Measurements from ENCODE around the gene BFSP1.

Gene BFSP1

GRCh38 chr20:17481661-17482060, 49.5 kb downstream of the BFSP1 start:
- no peaks in the 10 kb centered on the region for H3K4me1 ChIP-seq (ENCODE audit: control insufficient read depth, insufficient read depth, low read length)
- no peaks in the 10 kb centered on the region for H3K27me3 ChIP-seq (ENCODE audit: control insufficient read depth, insufficient read depth, low read length)
- H3K36me3 ChIP-seq (ENCODE audit: control insufficient read depth, insufficient read depth, low read length) = no peaks in the 10 kb centered on the region
- no peak overlapping the region for H3K27ac ChIP-seq (ENCODE audit: low read depth, low read length)
- no peak overlapping the region for H3K9ac ChIP-seq (ENCODE audit: low read length)
- H3K4me3 ChIP-seq (ENCODE audit: low read length) = no peak overlapping the region

DNA sequence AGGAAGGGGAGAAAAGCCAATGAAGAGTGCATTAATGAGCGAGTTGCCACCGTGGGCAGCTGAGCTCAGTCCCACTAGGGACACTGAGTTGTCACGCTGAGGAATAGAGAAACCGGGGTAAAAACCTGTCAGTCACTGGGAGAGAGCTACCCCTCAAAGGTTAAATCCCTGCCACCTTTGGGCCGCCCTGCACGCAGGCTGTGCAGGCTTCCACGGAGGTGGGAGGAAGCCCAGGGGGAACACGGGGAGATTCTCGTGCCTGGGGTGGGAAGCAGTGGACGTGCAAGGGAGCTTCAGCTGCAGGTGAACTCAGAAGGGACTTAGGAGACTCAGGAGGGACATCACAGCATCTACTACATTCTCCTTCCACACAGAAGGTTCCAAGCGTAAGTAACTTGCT, 50.5 kb downstream of the BFSP1 start:
- H3K4me3 ChIP-seq (ENCODE audit: low read length) = no peak overlapping the region

GRCh38 chr20:17479063-17479657, 52.0 kb downstream of the BFSP1 start:
- no peak overlapping the region for H3K4me3 ChIP-seq (ENCODE audit: low read length)
- no peak overlapping the region for H3K27ac ChIP-seq (ENCODE audit: low read depth, low read length)
- no peak overlapping the region for H3K9ac ChIP-seq (ENCODE audit: low read length)
- no peaks in the 10 kb centered on the region for H3K27me3 ChIP-seq (ENCODE audit: control insufficient read depth, insufficient read depth, low read length)
- no peaks in the 10 kb centered on the region for H3K4me1 ChIP-seq (ENCODE audit: control insufficient read depth, insufficient read depth, low read length)
- H3K36me3 ChIP-seq (ENCODE audit: control insufficient read depth, insufficient read depth, low read length) = no peaks in the 10 kb centered on the region

More for the DNA sequence above, 50.5 kb downstream of the BFSP1 start:
- Histone ChIP-seq H3K9ac (ENCODE audit: low read length) (no peak overlapping the region), H3K27me3 (ENCODE audit: control insufficient read depth, insufficient read depth, low read length) (no peaks in the 10 kb centered on the region), H3K4me1 (ENCODE audit: control insufficient read depth, insufficient read depth, low read length) (no peaks in the 10 kb centered on the region), H3K27ac (ENCODE audit: low read depth, low read length) (no peak overlapping the region), H3K36me3 (ENCODE audit: control insufficient read depth, insufficient read depth, low read length) (no peaks in the 10 kb centered on the region)

DNA sequence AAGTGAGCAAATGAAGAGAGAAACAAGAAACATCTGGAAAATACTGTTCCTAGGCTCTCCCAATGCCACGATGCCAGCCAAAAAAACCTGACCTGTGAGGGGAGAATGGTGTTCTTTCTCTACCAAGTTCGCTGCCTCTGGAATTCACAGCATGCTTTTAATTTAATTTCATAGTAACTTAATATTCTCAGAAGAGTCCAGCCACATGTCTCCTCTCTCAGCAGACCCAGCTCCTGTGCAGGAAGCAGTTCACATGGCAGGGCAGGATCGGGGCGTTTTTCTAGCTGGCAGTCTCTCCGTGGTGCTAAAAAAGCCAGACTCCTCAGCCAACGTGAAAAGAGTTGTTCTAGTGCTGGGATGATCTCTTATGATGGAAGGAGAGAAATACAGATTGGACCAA, 57.5 kb downstream of the BFSP1 start:
- H3K4me3 ChIP-seq (ENCODE audit: low read length) = no peak overlapping the region
- H3K4me1 ChIP-seq (ENCODE audit: control insufficient read depth, insufficient read depth, low read length) = no peaks in the 10 kb centered on the region
- H3K27me3 ChIP-seq (ENCODE audit: control insufficient read depth, insufficient read depth, low read length) = no peaks in the 10 kb centered on the region
- no peak overlapping the region for H3K9ac ChIP-seq (ENCODE audit: low read length)
- H3K27ac ChIP-seq (ENCODE audit: low read depth, low read length) = no peak overlapping the region
- H3K36me3 ChIP-seq (ENCODE audit: control insufficient read depth, insufficient read depth, low read length) = no peaks in the 10 kb centered on the region

DNA sequence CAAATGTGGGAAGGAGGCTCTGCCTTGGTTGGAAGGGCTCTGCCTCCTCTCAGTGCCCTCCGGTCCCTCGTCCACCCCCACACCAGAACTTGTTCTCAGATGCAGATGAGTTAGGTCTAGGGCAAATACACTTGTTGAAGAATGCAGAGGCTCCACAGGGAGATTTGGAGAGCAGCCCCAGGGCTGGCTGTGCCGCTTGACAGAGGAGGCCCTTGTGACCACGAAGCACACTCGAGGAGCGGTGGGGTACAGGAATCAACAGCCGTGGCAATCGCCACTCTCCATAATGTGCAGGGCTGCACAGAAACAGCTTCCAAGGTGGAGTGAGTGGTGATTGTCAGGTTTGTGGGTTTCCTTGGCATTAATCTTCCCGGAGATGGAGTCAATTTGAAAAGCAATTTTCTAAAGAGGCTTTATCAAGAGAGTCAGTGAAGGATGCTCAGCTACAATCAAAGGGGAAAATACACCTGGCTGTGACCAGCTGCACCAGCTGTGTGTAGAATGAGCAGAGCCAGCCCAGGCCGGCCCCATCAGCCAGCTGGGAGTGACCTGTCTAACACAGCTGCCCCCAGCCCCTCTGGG, 59.5 kb downstream of the BFSP1 start:
- Histone ChIP-seq H3K27me3 (ENCODE audit: control insufficient read depth, insufficient read depth, low read length) (no peaks in the 10 kb centered on the region), H3K4me3 (ENCODE audit: low read length) (no peak overlapping the region), H3K27ac (ENCODE audit: low read depth, low read length) (no peak overlapping the region), H3K9ac (ENCODE audit: low read length) (no peak overlapping the region), H3K36me3 (ENCODE audit: control insufficient read depth, insufficient read depth, low read length) (no peaks in the 10 kb centered on the region), H3K4me1 (ENCODE audit: control insufficient read depth, insufficient read depth, low read length) (no peaks in the 10 kb centered on the region)

- H3K4me3 ChIP-seq (ENCODE audit: low read length) = no peak overlapping the region
- no peaks in the 10 kb centered on the region for H3K4me1 ChIP-seq (ENCODE audit: control insufficient read depth, insufficient read depth, low read length)
- H3K27ac ChIP-seq (ENCODE audit: low read depth, low read length) = no peak overlapping the region
- H3K27me3 ChIP-seq (ENCODE audit: control insufficient read depth, insufficient read depth, low read length) = no peaks in the 10 kb centered on the region
- H3K36me3 ChIP-seq (ENCODE audit: control insufficient read depth, insufficient read depth, low read length) = no peaks in the 10 kb centered on the region
- H3K9ac ChIP-seq (ENCODE audit: low read length) = no peak overlapping the region
These were observed 60.2 kb downstream of the BFSP1 start for GRCh38 chr20:17470973-17471372.

GRCh38 chr20:17470521-17470920, 60.7 kb downstream of the BFSP1 start:
- Histone ChIP-seq H3K36me3 (ENCODE audit: control insufficient read depth, insufficient read depth, low read length) (no peaks in the 10 kb centered on the region), H3K27me3 (ENCODE audit: control insufficient read depth, insufficient read depth, low read length) (no peaks in the 10 kb centered on the region), H3K9ac (ENCODE audit: low read length) (no peak overlapping the region), H3K4me1 (ENCODE audit: control insufficient read depth, insufficient read depth, low read length) (no peaks in the 10 kb centered on the region), H3K27ac (ENCODE audit: low read depth, low read length) (no peak overlapping the region), H3K4me3 (ENCODE audit: low read length) (no peak overlapping the region)

- H3K4me1 ChIP-seq (ENCODE audit: control insufficient read depth, insufficient read depth, low read length) = no peaks in the 10 kb centered on the region
- H3K27me3 ChIP-seq (ENCODE audit: control insufficient read depth, insufficient read depth, low read length) = no peaks in the 10 kb centered on the region
- H3K36me3 ChIP-seq (ENCODE audit: control insufficient read depth, insufficient read depth, low read length) = no peaks in the 10 kb centered on the region
- H3K4me3 ChIP-seq (ENCODE audit: low read length) = no peak overlapping the region
- no peak overlapping the region for H3K9ac ChIP-seq (ENCODE audit: low read length)
- no peak overlapping the region for H3K27ac ChIP-seq (ENCODE audit: low read depth, low read length)
These were observed 61.7 kb downstream of the BFSP1 start for GRCh38 chr20:17469246-17470030.

DNA sequence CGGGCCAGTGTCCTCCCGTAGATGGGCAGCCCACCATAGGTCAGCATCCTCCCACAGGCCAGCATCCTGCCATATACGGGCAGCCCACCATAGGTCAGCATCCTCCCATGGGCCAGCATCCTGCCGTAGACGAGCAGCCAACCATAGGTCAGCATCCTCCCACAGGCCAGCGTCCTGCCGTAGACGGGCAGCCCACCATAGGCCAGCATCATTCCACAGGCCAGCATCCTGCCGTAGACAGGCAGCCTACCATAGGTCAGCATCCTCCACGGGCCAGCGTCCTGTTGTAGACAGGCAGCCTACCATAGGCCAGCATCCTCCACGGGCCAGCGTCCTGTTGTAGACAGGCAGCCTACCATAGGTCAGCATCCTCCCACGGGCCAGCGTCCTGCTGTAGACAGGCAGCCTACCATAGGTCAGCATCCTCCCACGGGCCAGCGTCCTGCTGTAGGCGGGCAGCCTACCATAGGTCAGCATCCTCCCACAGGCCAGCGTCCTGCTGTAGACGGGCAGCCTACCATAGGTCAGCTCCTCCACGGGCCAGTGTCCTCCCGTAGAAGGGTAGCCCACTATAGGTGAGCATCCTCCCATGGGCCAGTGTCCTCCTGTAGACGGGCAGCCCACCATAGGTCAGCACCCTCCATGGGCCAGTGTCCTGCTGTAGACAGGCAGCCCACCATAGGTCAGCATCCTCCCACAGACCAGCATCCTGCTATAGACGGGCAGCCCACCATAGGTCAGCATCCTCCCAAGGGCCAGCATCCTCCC, 62.9 kb downstream of the BFSP1 start:
- H3K27me3 ChIP-seq (ENCODE audit: control insufficient read depth, insufficient read depth, low read length) = no peaks in the 10 kb centered on the region
- H3K9ac ChIP-seq (ENCODE audit: low read length) = no peak overlapping the region
- no peaks in the 10 kb centered on the region for H3K4me1 ChIP-seq (ENCODE audit: control insufficient read depth, insufficient read depth, low read length)
- H3K36me3 ChIP-seq (ENCODE audit: control insufficient read depth, insufficient read depth, low read length) = no peaks in the 10 kb centered on the region
- no peak overlapping the region for H3K27ac ChIP-seq (ENCODE audit: low read depth, low read length)
- no peak overlapping the region for H3K4me3 ChIP-seq (ENCODE audit: low read length)

DNA sequence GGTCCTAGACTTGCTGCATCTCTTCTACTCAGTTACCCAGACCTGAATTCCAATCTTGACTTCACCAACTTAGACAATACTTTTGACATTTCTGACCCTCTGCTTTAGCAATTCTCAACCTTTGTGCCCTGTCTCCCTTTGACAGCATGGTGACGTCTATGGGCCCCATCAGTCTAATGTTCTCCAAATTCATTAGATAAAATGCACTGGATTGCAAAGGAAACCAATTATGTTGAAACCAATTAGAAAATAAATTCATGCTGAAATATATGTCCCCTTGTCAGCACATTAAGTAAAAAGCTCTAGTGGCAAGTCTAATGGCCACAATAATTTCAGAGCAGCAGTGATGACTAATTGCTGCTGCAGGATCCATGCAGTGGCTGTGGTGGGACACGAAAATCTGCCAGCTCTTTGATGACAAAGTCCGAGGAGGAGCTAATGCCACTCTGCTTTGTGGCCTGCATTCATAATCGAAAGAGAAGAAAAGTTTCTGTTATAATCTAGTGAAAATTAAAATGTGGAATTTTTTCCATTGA, 64.0 kb downstream of the BFSP1 start:
- H3K27me3 ChIP-seq (ENCODE audit: control insufficient read depth, insufficient read depth, low read length) = no peaks in the 10 kb centered on the region
- no peak overlapping the region for H3K4me3 ChIP-seq (ENCODE audit: low read length)
- H3K36me3 ChIP-seq (ENCODE audit: control insufficient read depth, insufficient read depth, low read length) = no peaks in the 10 kb centered on the region

GRCh38 chr20:17466641-17467040, 64.5 kb downstream of the BFSP1 start:
- H3K36me3 ChIP-seq (ENCODE audit: control insufficient read depth, insufficient read depth, low read length) = no peaks in the 10 kb centered on the region
- H3K27ac ChIP-seq (ENCODE audit: low read depth, low read length) = no peak overlapping the region
- H3K4me1 ChIP-seq (ENCODE audit: control insufficient read depth, insufficient read depth, low read length) = no peaks in the 10 kb centered on the region
- no peak overlapping the region for H3K4me3 ChIP-seq (ENCODE audit: low read length)
- no peak overlapping the region for H3K9ac ChIP-seq (ENCODE audit: low read length)
- no peaks in the 10 kb centered on the region for H3K27me3 ChIP-seq (ENCODE audit: control insufficient read depth, insufficient read depth, low read length)

More for the DNA sequence above, 64.0 kb downstream of the BFSP1 start:
- Histone ChIP-seq H3K4me1 (ENCODE audit: control insufficient read depth, insufficient read depth, low read length) (no peaks in the 10 kb centered on the region), H3K27ac (ENCODE audit: low read depth, low read length) (no peak overlapping the region), H3K9ac (ENCODE audit: low read length) (no peak overlapping the region)

DNA sequence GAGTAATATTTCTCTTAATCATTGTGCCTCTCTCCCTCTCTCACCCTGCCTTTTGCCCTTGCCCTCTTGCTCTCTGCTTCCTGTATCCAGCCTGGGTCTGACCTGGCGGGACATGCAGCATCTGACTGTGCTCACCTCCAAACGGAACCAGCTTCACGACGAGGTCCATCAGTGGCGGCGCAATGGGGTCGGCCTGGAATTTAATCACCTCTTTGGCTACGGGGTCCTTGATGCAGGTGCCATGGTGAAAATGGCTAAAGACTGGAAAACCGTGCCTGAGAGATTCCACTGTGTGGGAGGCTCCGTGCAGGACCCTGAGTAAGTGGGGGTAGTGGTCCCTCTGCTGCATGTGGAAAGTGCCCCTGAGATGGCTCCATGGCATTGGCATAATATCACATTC, 65.9 kb downstream of the BFSP1 start:
- Histone ChIP-seq H3K9ac (ENCODE audit: low read length) (no peak overlapping the region), H3K27me3 (ENCODE audit: control insufficient read depth, insufficient read depth, low read length) (no peaks in the 10 kb centered on the region), H3K4me1 (ENCODE audit: control insufficient read depth, insufficient read depth, low read length) (no peaks in the 10 kb centered on the region), H3K36me3 (ENCODE audit: control insufficient read depth, insufficient read depth, low read length) (no peaks in the 10 kb centered on the region), H3K4me3 (ENCODE audit: low read length) (no peak overlapping the region), H3K27ac (ENCODE audit: low read depth, low read length) (no peak overlapping the region)
